HG03097 (cell line): ENCODE results near the gene DBN1.

Experiments used
- ATAC-seq: cut with Tn5 transposase; IDR thresholded peaks from one replicate; pipeline ENCODE4 v1.9.1; 2021; ENCODE audit not compliant: unreplicated experiment, low FRiP score

DBN1 gene

GRCh38 chr5:177505075-177505474 lies 31.6 kb upstream of the DBN1 start:
- ATAC-seq: no peak

DNA sequence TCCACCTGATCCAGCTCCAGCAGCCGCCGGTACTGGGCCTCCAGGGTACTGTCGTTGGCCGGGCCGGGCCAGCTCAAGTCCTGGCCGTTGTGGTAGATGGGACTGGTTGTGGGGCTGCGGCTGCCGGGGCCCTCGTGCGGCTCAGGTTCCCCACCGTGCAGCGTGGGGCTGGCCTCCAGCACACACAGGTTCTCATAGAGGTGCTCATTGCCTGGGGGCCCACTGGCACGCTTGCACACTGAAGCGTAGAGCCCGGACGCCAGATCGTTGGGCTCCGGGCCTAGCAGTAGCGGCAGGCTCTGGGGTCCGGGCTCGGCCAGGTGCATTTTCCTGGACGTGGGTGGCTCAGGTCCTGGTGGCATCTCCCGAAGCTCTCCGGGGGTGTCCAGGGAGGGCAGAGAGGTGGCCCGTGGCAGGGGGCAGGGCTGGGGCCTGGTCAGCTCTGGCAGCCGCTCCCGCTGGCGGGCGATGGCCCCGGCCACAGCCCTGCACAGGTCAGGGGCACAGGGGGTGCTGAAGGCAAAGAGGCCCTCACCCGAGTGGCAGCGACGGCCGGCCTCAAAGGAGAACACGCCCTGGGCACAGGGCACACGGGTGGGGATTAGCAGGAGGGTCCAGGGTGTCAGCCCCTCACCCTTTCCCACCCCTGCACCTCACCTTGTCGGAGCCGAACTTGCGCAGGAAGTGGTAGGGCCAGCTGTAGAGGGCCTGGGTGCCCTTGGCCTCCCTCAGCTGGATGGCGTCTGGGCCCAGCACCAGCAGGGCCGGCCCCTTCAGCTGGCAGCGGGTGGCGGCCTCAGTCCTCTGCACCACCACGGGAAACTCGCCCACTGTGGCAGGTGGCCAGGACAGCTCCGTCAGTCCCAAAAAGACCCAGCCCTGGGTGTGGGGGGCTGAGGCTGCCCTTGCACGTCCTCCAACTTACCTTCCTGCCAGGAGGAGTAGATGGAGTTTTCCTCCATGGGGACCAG lies 30.9 kb upstream of the DBN1 start:
- ATAC-seq: no peak

GRCh38 chr5:177503351-177504085 lies 30.1 kb upstream of the DBN1 start:
- no peak for ATAC-seq

DNA sequence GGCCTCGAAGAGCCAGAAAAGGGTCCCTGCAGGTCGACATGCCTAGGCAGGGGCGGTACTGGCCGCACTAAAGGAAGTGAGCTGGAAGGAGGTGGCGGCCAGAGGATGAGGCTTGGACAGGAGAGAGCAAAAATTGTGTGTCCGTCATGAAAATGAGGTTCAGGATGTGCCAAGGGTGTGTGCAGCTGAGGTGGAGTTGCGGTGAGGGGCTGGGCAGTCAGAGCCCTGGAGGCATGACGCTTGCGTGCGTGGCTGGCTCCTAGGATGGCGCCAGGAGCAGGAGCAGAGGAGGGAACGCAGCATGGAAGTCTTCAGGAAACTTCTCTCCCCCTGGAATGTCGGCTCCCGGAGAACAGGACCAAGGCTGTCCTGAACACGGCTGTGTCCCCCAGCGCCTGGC lies 29.5 kb upstream of the DBN1 start:
- no peak for ATAC-seq

GRCh38 chr5:177501874-177502678 lies 28.6 kb upstream of the DBN1 start:
- ATAC-seq: no peak

- no peak for ATAC-seq
Observed at GRCh38 chr5:177500685-177501522, 27.5 kb upstream of the DBN1 start.

DNA sequence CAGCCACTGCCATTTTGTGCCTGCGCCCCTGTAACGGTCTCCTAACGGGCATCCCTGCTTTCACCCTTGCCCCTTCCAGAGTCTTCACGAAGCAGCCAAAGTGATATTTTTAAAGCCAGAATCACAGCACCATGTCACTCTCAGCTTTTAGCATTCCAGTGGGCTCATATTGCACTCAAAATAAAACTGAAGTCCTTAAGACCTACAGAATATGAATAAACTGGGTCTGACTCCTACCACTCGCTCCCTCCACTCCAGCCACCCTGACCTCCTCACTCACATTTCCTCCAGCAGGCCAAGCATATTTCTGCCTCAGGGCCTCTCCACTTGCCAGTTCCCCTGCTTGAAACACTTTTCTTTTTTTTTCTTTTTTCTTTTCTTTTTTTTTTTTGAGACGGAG lies 26.4 kb upstream of the DBN1 start:
- no peak for ATAC-seq

GRCh38 chr5:177498013-177498787 lies 24.8 kb upstream of the DBN1 start:
- no peak for ATAC-seq

GRCh38 chr5:177497292-177498012 lies 24.0 kb upstream of the DBN1 start, which contains the start of gene PDLIM7:
Gene PDLIM7 (minus strand): TSS chr5:177497604. CDS start chr5:177496512, 1,092 bp downstream.
- peak; percentile 64 for ATAC-seq

DNA sequence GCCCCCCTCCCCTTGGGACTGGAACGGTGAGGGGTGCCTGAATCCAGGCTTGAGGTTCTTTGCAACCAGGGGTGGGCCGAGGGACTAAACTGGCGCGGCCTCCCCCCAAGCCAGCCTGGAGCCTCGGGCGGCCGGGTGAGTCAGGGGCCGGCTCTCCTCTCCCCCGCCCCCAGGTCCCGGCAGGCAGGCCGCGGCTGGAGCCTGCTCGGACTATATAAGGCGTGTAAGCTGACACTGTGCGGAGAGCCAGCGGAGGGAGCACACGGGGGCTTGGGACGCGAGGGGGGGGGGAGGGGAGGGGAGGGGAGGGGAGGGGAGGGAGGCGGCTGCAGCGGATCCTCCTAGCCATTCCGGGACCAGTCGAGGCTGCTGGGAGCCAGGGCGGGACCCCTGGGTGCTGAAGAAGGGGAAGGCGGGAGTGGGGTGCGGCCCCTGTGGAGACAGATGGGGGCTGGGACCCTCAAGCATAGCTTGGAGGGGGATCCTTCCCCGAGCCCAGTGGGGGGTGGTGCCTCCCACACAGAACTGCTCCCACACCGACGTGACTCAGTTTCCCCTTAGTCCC lies 23.4 kb upstream of the DBN1 start:
- no peak for ATAC-seq

DNA sequence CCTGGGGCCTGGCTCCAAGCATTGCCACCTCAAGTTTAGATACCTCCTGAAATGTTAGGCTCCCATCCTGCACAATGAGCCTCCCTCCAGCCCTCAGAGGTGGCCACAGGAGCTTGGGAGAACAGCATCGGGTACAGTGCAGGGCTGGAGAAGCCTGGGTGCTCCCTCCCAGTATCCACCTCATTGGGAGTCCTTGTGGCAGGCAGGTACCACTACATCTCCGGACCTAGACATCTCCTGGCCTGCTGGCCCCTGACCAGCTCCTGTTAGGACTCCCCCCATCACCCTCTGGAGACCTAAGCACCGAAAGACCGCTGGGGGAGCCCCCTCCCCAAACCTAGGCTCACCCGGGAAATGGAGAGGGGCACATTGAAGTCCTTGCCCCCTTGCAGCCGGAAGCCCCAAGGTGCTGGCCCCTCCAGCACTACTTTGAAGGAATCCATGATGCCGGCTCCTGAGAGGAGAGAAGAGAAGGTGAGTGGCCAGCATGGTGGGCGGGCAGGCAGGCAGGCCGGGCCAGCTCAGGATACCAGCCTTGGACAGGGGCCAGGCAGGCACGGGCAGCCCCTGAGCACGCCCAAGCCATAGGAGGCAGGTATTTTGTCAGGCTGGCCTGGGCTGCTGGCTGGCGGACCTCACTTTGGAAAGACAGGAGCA lies 22.8 kb upstream of the DBN1 start:
- no peak for ATAC-seq

- no peak for ATAC-seq
Observed at GRCh38 chr5:177495243-177496060, 22.0 kb upstream of the DBN1 start.

DNA sequence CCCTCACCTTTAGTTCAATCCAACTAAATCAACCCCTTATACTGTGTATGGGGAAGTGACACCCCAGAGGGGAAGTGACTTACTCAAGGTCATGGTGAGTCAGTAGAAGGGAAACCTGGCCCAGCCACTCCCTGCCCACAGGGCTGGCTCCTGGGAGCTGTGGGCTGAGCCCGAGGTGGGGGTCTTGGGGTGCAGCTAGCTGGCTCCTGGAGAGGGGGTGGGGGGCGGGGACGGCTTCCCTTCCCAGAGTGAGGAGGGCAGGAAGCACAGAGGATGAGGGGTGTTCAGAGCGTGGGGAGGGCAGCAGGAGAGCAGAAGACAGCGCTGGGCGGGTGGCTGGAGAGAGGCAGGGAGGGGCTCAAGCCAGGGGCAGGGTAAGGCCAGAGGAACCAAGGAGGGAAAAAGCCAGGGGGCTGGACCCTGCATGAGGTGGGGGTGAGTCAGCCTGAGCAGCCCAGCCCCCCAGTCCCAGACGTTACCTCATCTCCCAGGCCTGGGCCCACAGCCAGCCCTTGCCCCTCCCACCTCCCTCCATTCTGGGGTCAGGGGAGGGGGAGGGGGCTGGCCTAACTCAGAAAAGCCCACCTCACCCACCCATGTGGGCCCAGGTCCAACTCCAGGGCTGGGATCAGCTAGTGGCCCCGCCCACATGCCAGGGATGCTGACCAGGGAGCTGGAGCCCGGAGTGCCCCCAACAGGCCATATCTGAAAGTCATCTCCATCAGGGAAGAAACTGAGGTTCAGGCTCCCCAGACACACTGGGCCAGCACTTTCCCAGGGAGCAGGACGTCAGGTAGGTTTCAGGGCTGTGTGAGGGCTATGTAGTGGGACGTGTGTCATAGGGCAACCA lies 21.1 kb upstream of the DBN1 start:
- no peak for ATAC-seq

DNA sequence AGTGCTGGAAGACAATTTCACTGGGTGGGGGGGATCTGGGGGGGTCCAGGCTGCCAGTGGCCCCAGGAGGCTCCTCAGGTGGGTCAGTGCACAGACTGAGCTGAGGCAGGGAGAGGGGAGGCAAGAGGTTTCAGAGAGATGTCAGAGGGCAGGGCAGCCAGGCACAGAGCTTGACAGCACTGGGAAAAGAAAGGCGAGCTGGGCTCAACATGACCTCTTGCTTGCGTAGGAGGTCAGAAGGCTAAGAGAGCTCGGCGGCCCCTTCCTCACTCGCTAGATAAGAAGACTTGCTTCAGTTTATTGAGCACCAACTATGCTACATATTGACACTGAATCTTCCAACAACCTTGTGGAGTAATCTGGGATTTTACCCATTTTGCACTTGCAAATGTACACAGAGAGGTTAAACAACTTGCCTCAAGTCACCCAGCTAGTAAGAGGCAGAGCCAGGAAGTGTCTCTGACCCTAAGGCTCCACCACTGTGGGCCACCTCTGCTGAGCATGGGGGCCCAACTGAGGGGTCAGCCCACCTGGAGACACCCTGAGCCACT lies 20.4 kb upstream of the DBN1 start:
- ATAC-seq: no peak

- ATAC-seq: no peak
Observed at GRCh38 chr5:177492841-177493240, 19.4 kb upstream of the DBN1 start.
